ENCODE results near the gene PCNX1. TPM values are rescaled to one million over a fixed set of nuclear protein-coding genes. Genes with fewer than 3 reads are reported as not detected.

PCNX1 gene
- total and polyA plus RNA-seq, 12 donors: 11.3 to 196 (median 106) TPM

DNA sequence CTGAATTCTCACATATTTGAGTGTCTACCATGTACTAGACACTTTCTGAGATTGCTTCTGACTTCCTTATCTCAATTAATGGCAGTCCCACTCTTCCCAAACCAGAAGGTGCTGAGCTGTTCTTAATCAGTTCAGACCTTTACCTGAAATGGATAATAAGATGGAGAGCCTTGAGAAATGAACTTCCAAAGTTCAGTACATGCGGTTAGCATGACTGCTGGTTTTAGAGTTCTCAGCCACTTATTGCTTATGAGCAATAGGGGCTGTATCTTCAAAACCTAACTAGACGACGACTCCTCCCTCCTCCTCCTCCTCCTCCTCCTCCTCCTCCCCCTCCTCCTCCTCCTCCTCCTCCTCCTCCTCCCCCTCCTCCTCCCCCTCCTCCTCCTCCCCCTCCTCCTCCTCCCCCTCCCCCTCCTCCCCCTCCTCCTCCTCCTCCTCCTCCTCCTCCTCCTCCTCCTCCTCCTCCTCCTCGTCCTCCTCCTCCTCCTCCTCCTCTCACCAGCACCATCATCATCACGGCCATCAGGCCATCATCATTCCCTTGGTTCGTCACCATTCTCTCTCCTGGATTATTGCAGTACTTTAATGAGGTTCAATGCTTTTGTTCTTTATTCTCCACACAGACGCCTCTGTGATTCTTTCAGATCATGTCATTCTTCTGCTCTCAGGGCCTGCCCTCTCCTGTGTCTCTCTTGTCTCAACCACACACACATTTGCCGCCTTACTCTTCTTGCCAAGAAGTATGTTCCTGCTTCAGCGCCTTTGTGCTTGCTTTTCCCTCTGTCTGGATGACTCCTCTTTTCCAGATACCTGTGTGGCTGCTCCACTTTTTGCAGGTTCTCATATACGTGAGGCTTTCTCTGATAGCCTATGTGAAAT, 2.7 kb downstream of the PCNX1 start:
- DNase-seq: peak in 5 of 7 donors; percentile 25 to 43 (median 39)
- H3K4me3 ChIP-seq: peak overlapping the region in 2 of 4 donors; percentile 86 to 94
- no peaks in the 10 kb centered on the region for H3K36me3 ChIP-seq (replicated peaks in 1 of 2)
- H3K9me3 ChIP-seq (replicated peaks in 1 of 3): no peaks in the 10 kb centered on the region
- no peaks in the 10 kb centered on the region for H3K27me3 ChIP-seq
- 53 to 65% (median 55%) methylated on average over 7 to 9 of the region's 10 CpGs for WGBS, 4 donors
- H3K4me1 ChIP-seq (replicated peaks in 1 of 2): peaks cover 32 to 76% of the 10 kb centered on the region in 2 donors
- no peak for TF ChIP-seq CTCF (IDR thresholded peaks at IDR 0.05)
- H3K27ac ChIP-seq: peak overlapping the region; percentile 39 to 99 (median 97)
- intact Hi-C loops (cut with DNase I): loop anchor here (5.0 to 10.0 kb wide), 2 partner anchors 62 to 65 kb away; no protein-coding TSS in a partner anchor

- H3K9me3 ChIP-seq (replicated peaks in 1 of 3): no peaks in the 10 kb centered on the region
- H3K4me1 ChIP-seq (replicated peaks in 1 of 2): peaks cover 44 to 94% of the 10 kb centered on the region in 2 donors
- no peak for DNase-seq
- H3K27ac ChIP-seq: peak overlapping the region in 4 of 5 donors; percentile 35 to 67 (median 38)
- TF ChIP-seq POLR2A (IDR thresholded peaks at IDR 0.05) (no peak), CTCF (IDR thresholded peaks at IDR 0.05) (no peak)
- no peak overlapping the region for H3K4me3 ChIP-seq
- no peaks in the 10 kb centered on the region for H3K36me3 ChIP-seq (replicated peaks in 1 of 2)
- intact Hi-C loops (cut with DNase I): no loop called here
- H3K27me3 ChIP-seq: no peaks in the 10 kb centered on the region
These were observed 8.2 kb downstream of the PCNX1 start for GRCh38 chr14:70915415-70915814.

DNA sequence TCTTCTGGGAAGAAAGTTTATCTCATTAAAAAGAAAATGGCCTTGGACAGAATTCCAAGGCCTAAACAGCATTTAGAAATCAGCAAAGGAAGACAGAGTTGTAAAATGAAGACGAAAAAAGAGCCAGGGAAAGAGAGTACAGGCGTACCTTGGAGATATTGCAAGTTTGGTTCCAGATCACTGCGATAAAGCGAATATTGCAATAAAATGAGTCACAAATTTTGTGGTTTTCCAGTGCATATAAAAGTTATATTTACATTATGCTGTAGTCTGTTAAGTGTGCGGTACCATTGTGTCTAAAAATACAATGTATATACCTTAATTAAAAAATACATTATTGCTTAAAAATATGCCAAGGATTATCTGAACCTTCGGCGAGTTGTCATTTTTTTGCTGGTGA, 9.0 kb downstream of the PCNX1 start:
- H3K27ac ChIP-seq: peak overlapping the region in 4 of 5 donors; percentile 23 to 67 (median 31)
- WGBS, 4 donors: 47 to 65% (median 55%) methylated on average over 7 of the region's 7 CpGs
- no peaks in the 10 kb centered on the region for H3K36me3 ChIP-seq (replicated peaks in 1 of 2)
- H3K27me3 ChIP-seq: no peaks in the 10 kb centered on the region
- intact Hi-C loops (cut with DNase I): no loop called here
- TF ChIP-seq POLR2A (IDR thresholded peaks at IDR 0.05) (no peak), CTCF (IDR thresholded peaks at IDR 0.05) (no peak)
- peaks cover 37 to 94% of the 10 kb centered on the region in 2 donors for H3K4me1 ChIP-seq (replicated peaks in 1 of 2)
- no peak overlapping the region for H3K4me3 ChIP-seq
- DNase-seq: no peak
- no peaks in the 10 kb centered on the region for H3K9me3 ChIP-seq (replicated peaks in 1 of 3)

DNA sequence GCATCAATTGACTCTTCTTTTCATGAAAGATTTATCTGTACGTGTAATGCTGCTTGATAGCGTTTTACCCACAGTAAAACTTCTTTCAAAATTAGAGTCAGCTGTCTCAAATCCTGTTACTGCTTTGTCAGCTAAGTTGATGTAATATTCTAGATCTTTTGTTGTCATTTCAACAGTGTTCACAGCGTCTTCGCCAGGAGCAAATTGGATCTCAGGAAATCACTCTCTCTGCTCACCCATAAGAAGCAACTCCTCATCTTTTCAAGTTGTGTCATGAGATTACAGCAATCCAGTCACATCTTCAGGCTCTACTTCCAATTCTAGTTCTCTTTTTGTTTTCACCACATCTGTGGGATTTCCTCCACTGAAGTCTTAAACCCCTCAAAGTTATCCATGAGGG, 9.5 kb downstream of the PCNX1 start:
- no peaks in the 10 kb centered on the region for H3K9me3 ChIP-seq (replicated peaks in 1 of 3)
- DNase-seq: no peak
- TF ChIP-seq CTCF (IDR thresholded peaks at IDR 0.05): no peak
- no peak for TF ChIP-seq POLR2A (IDR thresholded peaks at IDR 0.05)
- no peak overlapping the region for H3K4me3 ChIP-seq
- 59 to 73% (median 63%) methylated on average over 4 of the region's 4 CpGs for WGBS, 4 donors
- intact Hi-C loops (cut with DNase I): no loop called here
- no peaks in the 10 kb centered on the region for H3K36me3 ChIP-seq (replicated peaks in 1 of 2)
- peaks cover 32 to 92% of the 10 kb centered on the region in 2 donors for H3K4me1 ChIP-seq (replicated peaks in 1 of 2)
- peak overlapping the region in 3 of 5 donors; percentile 23 to 67 (median 27) for H3K27ac ChIP-seq
- H3K27me3 ChIP-seq: no peaks in the 10 kb centered on the region

Data from adrenal gland (tissue), 12 donors.